Heart right ventricle (tissue), 16 donors: ENCODE measurements around the gene PRKN. TPM values are rescaled to one million over a fixed set of nuclear protein-coding genes. Genes with fewer than 3 reads are reported as not detected.

Experiments
- ATAC-seq, 8 donors: fragments of 200-7000 bp; cut with Tn5 transposase; one replicate each; pipeline ENCODE4 v1.9.1; 2020; ENCODE audit warnings: mild to moderate bottlenecking in 8 of 8, moderate library complexity in 8 of 8, moderate number of reproducible peaks in 1 of 8
- DNase-seq, 2 donors: peaks; one replicate each; pipeline ENCODE4 v3.0.0-alpha.2; 2020
- H3K27ac ChIP-seq, 10 donors: fragments of 200-600 bp; sonication (generic) in 2 of 10; one replicate each; pipeline versions ENCODE4 v1.5.0 to v1.8.0; 2020 to 2022; ENCODE audit warnings: mild to moderate bottlenecking in 3 of 10
- H3K27me3 ChIP-seq, 7 donors: fragments of 200-600 bp; one replicate each; pipeline ENCODE4 v1.8.0; 2021 to 2022; ENCODE audit warnings: mild to moderate bottlenecking in 2 of 7
- H3K36me3 ChIP-seq, 9 donors: fragments of 200-600 bp; sonication (generic) in 1 of 9; one replicate each; pipeline versions ENCODE4 v1.5.0 to v1.8.0; 2020 to 2022; ENCODE audit warnings: mild to moderate bottlenecking in 2 of 9
- H3K4me1 ChIP-seq, 9 donors: fragments of 200-600 bp; sonication (generic) in 1 of 9; one replicate each; pipeline versions ENCODE4 v1.5.0 to v1.8.0; 2020 to 2022; ENCODE audit warnings: mild to moderate bottlenecking in 4 of 9
- H3K4me3 ChIP-seq, 10 donors: fragments of 200-600 bp; sonication (generic) in 2 of 10; one replicate each; pipeline versions ENCODE4 v1.5.0 to v1.8.0; 2020 to 2022; ENCODE audit warnings: mild to moderate bottlenecking in 7 of 10, moderate library complexity in 2 of 10
- H3K9me3 ChIP-seq, 11 donors: fragments of 200-600 bp in 10 of 11; sonication (generic) in 2 of 11; one replicate each; pipeline versions ENCODE4 v1.5.0 to v1.8.0; 2013 to 2022; ENCODE audit warnings: mild to moderate bottlenecking in 2 of 11, control low read depth in 1 of 11, moderate library complexity in 1 of 11
- CTCF ChIP-seq, 9 donors: fragments of 200-600 bp; sonication (generic) in 2 of 9; IDR thresholded peaks; one replicate each; pipeline versions ENCODE4 v1.5.0 to v1.8.0; 2021 to 2022; ENCODE audit warnings: antibody characterized with exemption in 9 of 9, mild to moderate bottlenecking in 5 of 9, moderate library complexity in 1 of 9
- WGBS, 2 donors: extraction: QIAGEN DNeasy Blood & Tissue Kit; methylation state at CpG; one replicate each; pipeline ENCODE4 v1.1.7; 2013; ENCODE audit warnings: inconsistent platforms in 1 of 2; 5-methylcytosine and 5-hydroxymethylcytosine counted together
- intact Hi-C, 10 donors: fragments of 100-400 bp; cut with DNase I; formaldehyde crosslinking; loops; one replicate each; pipeline versions ENCODE4 v1.11.1 to v1.14.2; 2022
- polyA plus RNA-seq, 2 donors: library from polyadenylated mRNA; stranded (reverse); fragments of 200-250 nt; gene quantifications; one replicate each; pipeline ENCODE4 v1.2.3, GENCODE V29; 2013
- total RNA-seq, 10 donors: library from RNA; stranded (reverse); fragmentation: NEBNext Ultra II Directional in 3 of 10; extraction: Animal tissue kit (Norgen Biotek cat#: 25700) in 3 of 10; gene quantifications; one replicate each; pipeline versions ENCODE4 v1.2.1 to v1.2.4, GENCODE V29; 2021 to 2023
- donor health status: Arrhythmogenic right ventricular cardiomyopathy.
- donor health status: ischemic (EF 13 %, LVEDD 7.1; RV severe dilation, severe dysfunction).
- donor health status: healthy with polysubstance abuse.
- donor health status: DM: no; HTN: yes; CAD: no.
- donor health status: DM: no; HTN: no; CAD: no.
- donor health status: ischemic (EF 25% LVEDD 6.9; RV normal size, moderate dysfunction).
- donor health status: ischemic (EF 25% LVEDD 5.7; RV mildly dilated, moderate dysfunction).
- donor health status: healthy.
- donor health status: DM: yes; HTN: yes; CAD: no.
- donor health status: Ischemic cardiomyopathy.
- donor health status: ischemic (EF 35%, LVEDD 5.7; RV mildly dilated, moderate dysfunction).
- donor health status: nonischemic (EF 11% LVEDD 7.7; RV severe dilation, severe dysfunction).
- donor health status: DM: yes; HTN: yes; CAD: no.
- donor health status: PGD.
- donor health status: ischemic (EF 29% LVEDD 5.4; RV normal size, mild dysfunction).
- donor health status: nonischemic (EF 23%, LVEDD 6.1; RV moderate dilation, normal function).

The PRKN gene
- total and polyA plus RNA-seq, 12 donors, result 2.3 to 27.7 (median 26.3) TPM

DNA sequence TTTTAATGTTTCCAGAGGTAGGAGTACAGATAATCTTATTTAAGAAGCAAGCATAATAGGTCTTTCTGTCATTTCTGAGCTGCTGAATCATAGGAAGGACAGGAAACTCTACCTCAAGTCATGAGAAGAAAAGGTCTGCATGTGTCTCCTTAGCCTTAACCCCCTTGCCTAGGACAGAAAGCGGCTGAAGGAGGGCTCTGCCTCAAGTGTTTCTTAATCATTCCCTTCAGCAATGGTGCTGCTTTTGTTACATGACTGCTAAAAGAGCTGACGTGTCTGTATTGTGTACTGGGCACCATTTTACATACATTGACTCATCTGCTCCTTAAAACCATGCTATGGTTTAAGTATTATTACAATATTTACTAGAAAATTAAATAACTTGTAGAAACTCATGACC lies 889.7 kb downstream of the PRKN start:
- DNase-seq (no peak), ATAC-seq (no peak)
- peaks cover 0 to 5% (median 0%) of the 10 kb centered on the region in 9 donors for H3K4me1 ChIP-seq
- H3K36me3 ChIP-seq, result no peaks in the 10 kb centered on the region
- no peaks in the 10 kb centered on the region for H3K9me3 ChIP-seq
- no peak for TF ChIP-seq CTCF (IDR thresholded peaks at IDR 0.05)
- H3K27ac ChIP-seq, result no peak overlapping the region
- 77 to 90% methylated on average over 2 of the region's 2 CpGs for WGBS, 2 donors
- H3K27me3 ChIP-seq, result no peaks in the 10 kb centered on the region
- intact Hi-C loops, result no loop called here
- no peak overlapping the region for H3K4me3 ChIP-seq

GRCh38 chr6:161837449-161837735 lies 890.2 kb downstream of the PRKN start:
- Histone ChIP-seq H3K27ac (no peak overlapping the region), H3K36me3 (no peaks in the 10 kb centered on the region), H3K4me1 (peaks cover 0 to 5% (median 0%) of the 10 kb centered on the region in 9 donors), H3K9me3 (no peaks in the 10 kb centered on the region), H3K27me3 (no peaks in the 10 kb centered on the region), H3K4me3 (no peak overlapping the region)
- no peak for TF ChIP-seq CTCF (IDR thresholded peaks at IDR 0.05)
- intact Hi-C loops, result no loop called here
- WGBS, 2 donors, result 52 to 56% methylated on average over 1 of the region's 1 CpG
- ATAC-seq (no peak), DNase-seq (no peak)

- 89 to 91% methylated on average over 15 of the region's 15 CpGs for WGBS, 2 donors
- H3K4me3 ChIP-seq, result no peak overlapping the region
- ATAC-seq, result no peak
These were observed 890.7 kb downstream of the PRKN start for GRCh38 chr6:161836643-161837448.

DNA sequence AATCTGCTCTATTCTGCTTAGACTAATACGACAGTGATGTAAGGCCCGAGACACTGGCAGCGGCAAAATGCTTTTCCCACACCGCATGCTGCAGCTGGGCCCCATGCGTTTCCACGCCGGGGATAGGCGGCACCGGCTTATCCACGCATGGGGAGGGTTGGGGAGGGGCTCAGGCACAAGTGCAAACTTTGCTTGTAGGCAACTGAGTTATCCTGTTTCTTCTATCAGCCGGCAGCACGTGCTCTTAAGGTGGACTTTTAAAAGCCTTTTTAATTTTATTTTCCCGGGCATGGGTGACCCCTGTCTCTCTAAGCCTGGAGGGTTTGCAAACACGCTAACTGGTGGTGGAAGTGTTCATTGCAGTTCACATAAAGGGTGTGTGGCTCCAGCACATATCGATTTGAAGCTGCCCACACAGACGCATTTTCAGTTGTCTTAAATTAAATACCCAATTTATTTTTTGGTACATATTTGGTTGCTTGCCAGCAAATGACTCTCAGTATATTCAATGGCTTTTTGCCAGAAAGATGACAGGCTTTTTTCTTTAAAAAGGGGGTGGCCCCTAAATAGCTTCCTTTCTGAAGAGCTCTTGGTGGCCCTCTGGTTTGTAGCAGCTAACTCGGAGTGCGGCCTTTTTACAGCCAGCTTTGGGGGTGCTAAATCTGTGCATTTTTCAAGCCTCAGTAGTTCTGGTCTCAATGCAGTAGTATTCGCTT lies 891.9 kb downstream of the PRKN start:
- DNase-seq, result no peak

More at GRCh38 chr6:161836643-161837448, 890.7 kb downstream of the PRKN start:
- Histone ChIP-seq H3K27ac (no peak overlapping the region), H3K9me3 (no peaks in the 10 kb centered on the region), H3K36me3 (no peaks in the 10 kb centered on the region), H3K27me3 (no peaks in the 10 kb centered on the region), H3K4me1 (peaks cover 0 to 5% (median 0%) of the 10 kb centered on the region in 9 donors)
- intact Hi-C loops, result no loop called here
- no peak for DNase-seq
- peak in 7 of 9 donors; percentile 18 to 51 (median 36) for TF ChIP-seq CTCF (IDR thresholded peaks at IDR 0.05)

More for the DNA sequence above, 891.9 kb downstream of the PRKN start:
- H3K36me3 ChIP-seq, result no peaks in the 10 kb centered on the region
- intact Hi-C loops, result no loop called here
- 61 to 66% methylated on average over 19 of the region's 19 CpGs for WGBS, 2 donors
- peaks cover 0 to 5% (median 0%) of the 10 kb centered on the region in 9 donors for H3K4me1 ChIP-seq
- no peak overlapping the region for H3K27ac ChIP-seq
- no peaks in the 10 kb centered on the region for H3K9me3 ChIP-seq
- no peak overlapping the region for H3K4me3 ChIP-seq
- peak in 1 of 8 donors; percentile 44 for ATAC-seq
- peak in 1 of 9 donors; percentile 4 for TF ChIP-seq CTCF (IDR thresholded peaks at IDR 0.05)
- no peaks in the 10 kb centered on the region for H3K27me3 ChIP-seq
